Endothelial cell (in vitro differentiated cells): ENCODE measurements around the gene NSD2. TPM values are rescaled to one million over a fixed set of nuclear protein-coding genes. Genes with fewer than 3 reads are reported as not detected.

Experiments
- DNase-seq: peaks from one replicate; pipeline ENCODE4 v3.0.0; 2021; ENCODE audit warnings: low spot score
- H3K27ac Mint-ChIP-seq: one replicate; pipeline ENCODE4 v1.8.0; 2021; ENCODE audit warnings: mixed read lengths, inconsistent platforms; ENCODE audit not compliant: unreplicated experiment
- H3K27me3 Mint-ChIP-seq: one replicate; pipeline ENCODE4 v1.8.0; 2021; ENCODE audit warnings: mild to moderate bottlenecking, moderate library complexity, mixed read lengths, inconsistent platforms; ENCODE audit not compliant: unreplicated experiment
- H3K36me3 Mint-ChIP-seq: one replicate; pipeline ENCODE4 v1.8.0; 2021; ENCODE audit warnings: mild to moderate bottlenecking, low read depth, mixed read lengths, inconsistent platforms; ENCODE audit not compliant: unreplicated experiment
- H3K4me1 Mint-ChIP-seq: one replicate; pipeline ENCODE4 v1.8.0; 2021; ENCODE audit warnings: mild to moderate bottlenecking, mixed read lengths, inconsistent platforms; ENCODE audit not compliant: unreplicated experiment
- H3K4me3 Mint-ChIP-seq: one replicate; pipeline ENCODE4 v1.8.0; 2021; ENCODE audit warnings: mild to moderate bottlenecking, mixed read lengths, inconsistent platforms; ENCODE audit not compliant: unreplicated experiment
- H3K9me3 Mint-ChIP-seq: one replicate; pipeline ENCODE4 v1.8.0; 2021; ENCODE audit warnings: mixed read lengths, inconsistent platforms; ENCODE audit not compliant: unreplicated experiment
- CTCF ChIP-seq: fragments of 200-600 bp; sonication (generic); IDR thresholded peaks from one replicate; pipeline ENCODE4 v1.5.0; 2021; ENCODE audit warnings: antibody characterized with exemption; ENCODE audit not compliant: unreplicated experiment
- total RNA-seq: library from RNA; stranded (reverse); fragmentation: NEBNext Ultra II Directional; extraction: Animal tissue kit (Norgen Biotek cat#: 25700); gene quantifications from one replicate; pipeline ENCODE4 v1.2.1, GENCODE V29; 2021; ENCODE audit not compliant: unreplicated experiment

The NSD2 gene
- total RNA-seq, 1 donor from 2014 or later = 93.5 TPM

GRCh38 chr4:1948232-1948631 lies 77.0 kb downstream of the NSD2 start:
- no peak for DNase-seq
- H3K27me3 Mint-ChIP-seq = peaks cover 4% of the 10 kb centered on the region
- TF ChIP-seq CTCF = no peak
- no peaks in the 10 kb centered on the region for H3K9me3 Mint-ChIP-seq
- no peak overlapping the region for H3K4me3 Mint-ChIP-seq
- peaks cover 12% of the 10 kb centered on the region for H3K36me3 Mint-ChIP-seq
- H3K27ac Mint-ChIP-seq = no peak overlapping the region
- H3K4me1 Mint-ChIP-seq = no peaks in the 10 kb centered on the region

- peaks cover 4% of the 10 kb centered on the region for H3K27me3 Mint-ChIP-seq
- H3K36me3 Mint-ChIP-seq = peaks cover 9% of the 10 kb centered on the region
- no peak overlapping the region for H3K27ac Mint-ChIP-seq
- no peak for TF ChIP-seq CTCF
- DNase-seq = no peak
- H3K4me1 Mint-ChIP-seq = no peaks in the 10 kb centered on the region
- H3K9me3 Mint-ChIP-seq = no peaks in the 10 kb centered on the region
- H3K4me3 Mint-ChIP-seq = no peak overlapping the region
Measured at GRCh38 chr4:1948892-1949436, 77.8 kb downstream of the NSD2 start.

- Mint-ChIP-seq H3K4me3 (no peak overlapping the region), H3K9me3 (no peaks in the 10 kb centered on the region), H3K4me1 (no peaks in the 10 kb centered on the region), H3K27ac (no peak overlapping the region), H3K27me3 (peaks cover 3% of the 10 kb centered on the region), H3K36me3 (peaks cover 7% of the 10 kb centered on the region)
- no peak for DNase-seq
- TF ChIP-seq CTCF = no peak
Measured at GRCh38 chr4:1950369-1950768, 79.2 kb downstream of the NSD2 start.

- H3K27me3 Mint-ChIP-seq = peaks cover 4% of the 10 kb centered on the region
- no peak for TF ChIP-seq CTCF
- H3K36me3 Mint-ChIP-seq = peaks cover 18% of the 10 kb centered on the region
- H3K9me3 Mint-ChIP-seq = no peaks in the 10 kb centered on the region
- no peak overlapping the region for H3K27ac Mint-ChIP-seq
- H3K4me1 Mint-ChIP-seq = no peaks in the 10 kb centered on the region
- no peak for DNase-seq
- no peak overlapping the region for H3K4me3 Mint-ChIP-seq
Measured at GRCh38 chr4:1952058-1952700, 81.0 kb downstream of the NSD2 start.

GRCh38 chr4:1952719-1953118 lies 81.5 kb downstream of the NSD2 start:
- no peaks in the 10 kb centered on the region for H3K9me3 Mint-ChIP-seq
- H3K4me1 Mint-ChIP-seq = no peaks in the 10 kb centered on the region
- no peak for DNase-seq
- no peak overlapping the region for H3K27ac Mint-ChIP-seq
- peaks cover 4% of the 10 kb centered on the region for H3K27me3 Mint-ChIP-seq
- no peak for TF ChIP-seq CTCF
- H3K36me3 Mint-ChIP-seq = peaks cover 20% of the 10 kb centered on the region
- no peak overlapping the region for H3K4me3 Mint-ChIP-seq
